COLO829 (cell line): ENCODE data around the gene BMPR1A.
"Not testable (repeated sequence)": the region's sequence is repeated elsewhere in the genome, so short reads cannot be mapped to it uniquely, and the experiment has no call there.

ENCODE experiments used
- DNase-seq: peaks from one replicate; pipeline ENCODE4 v3.0.0; 2012; ENCODE audit warnings: low spot score

BMPR1A gene

GRCh38 chr10:86850481-86850880 lies 94.1 kb downstream of the BMPR1A start:
- DNase-seq: no peak

- no peak for DNase-seq
Observed at GRCh38 chr10:86851328-86852207, 95.1 kb downstream of the BMPR1A start.

- not testable (repeated sequence) for DNase-seq
Observed at GRCh38 chr10:86853582-86853981, 97.2 kb downstream of the BMPR1A start.

GRCh38 chr10:86855513-86855912 lies 99.1 kb downstream of the BMPR1A start:
- no peak for DNase-seq

- DNase-seq: no peak
Observed at GRCh38 chr10:86856156-86856555, 99.7 kb downstream of the BMPR1A start.

- no peak for DNase-seq
Observed at GRCh38 chr10:86857128-86857721, 100.8 kb downstream of the BMPR1A start.

- DNase-seq: no peak
Observed at GRCh38 chr10:86858011-86858410, 101.6 kb downstream of the BMPR1A start.

GRCh38 chr10:86861351-86861750 lies 104.9 kb downstream of the BMPR1A start:
- DNase-seq: no peak

GRCh38 chr10:86862373-86862772 lies 106.0 kb downstream of the BMPR1A start:
- DNase-seq: no peak

- DNase-seq: no peak
Observed at GRCh38 chr10:86862786-86863483, 106.5 kb downstream of the BMPR1A start.

GRCh38 chr10:86863484-86863842 lies 107.0 kb downstream of the BMPR1A start:
- DNase-seq: no peak

- DNase-seq: not testable (repeated sequence)
Observed at GRCh38 chr10:86865011-86865811, 108.8 kb downstream of the BMPR1A start.

GRCh38 chr10:86867149-86867548 lies 110.7 kb downstream of the BMPR1A start:
- DNase-seq: no peak

- no peak for DNase-seq
Observed at GRCh38 chr10:86868353-86868752, 111.9 kb downstream of the BMPR1A start.

GRCh38 chr10:86870679-86871078 lies 114.3 kb downstream of the BMPR1A start:
- DNase-seq: no peak

- no peak for DNase-seq
Observed at GRCh38 chr10:86871563-86872183, 115.3 kb downstream of the BMPR1A start.

- no peak for DNase-seq
Observed at GRCh38 chr10:86872757-86873156, 116.3 kb downstream of the BMPR1A start.

- DNase-seq: no peak
Observed at GRCh38 chr10:86876748-86877147, 120.3 kb downstream of the BMPR1A start.

GRCh38 chr10:86878983-86879713 lies 122.7 kb downstream of the BMPR1A start:
- DNase-seq: no peak

GRCh38 chr10:86880971-86881370 lies 124.6 kb downstream of the BMPR1A start:
- no peak for DNase-seq
